Measurements from ENCODE around the gene GFY.

Gene GFY

GRCh38 chr19:49430678-49431329, 5.6 kb downstream of the GFY start:
- Histone ChIP-seq H2BK5ac (ENCODE audit: low read depth, low read length, poor library complexity) (no peak overlapping the region), H3K27ac (ENCODE audit: low read depth, low read length) (no peak overlapping the region), H4K8ac (ENCODE audit: low read depth, low read length) (no peak overlapping the region), H2AFZ (ENCODE audit: insufficient read depth, low read length, poor library complexity) (no peak overlapping the region), H3K79me1 (ENCODE audit: low read length) (no peaks in the 10 kb centered on the region), H3K27me3 (ENCODE audit: insufficient read depth, low read length) (peaks cover 36% of the 10 kb centered on the region), H3K4me2 (ENCODE audit: low read length) (no peak overlapping the region), H3K9ac (ENCODE audit: low read length) (no peak overlapping the region), H3K23ac (ENCODE audit: low read length) (no peak overlapping the region), H3K79me2 (ENCODE audit: control insufficient read depth, insufficient read depth, low read length, poor library complexity) (no peaks in the 10 kb centered on the region), H4K12ac (ENCODE audit: low read depth, low read length) (no peak overlapping the region), H2BK12ac (ENCODE audit: low read length) (no peak overlapping the region), H3K4me3 (ENCODE audit: low read depth, low read length) (peak overlapping the region; percentile 45), H3K14ac (ENCODE audit: low read length) (no peak overlapping the region), H2AK5ac (ENCODE audit: low read length) (no peak overlapping the region), H3K9me3 (ENCODE audit: insufficient read depth, low read depth, low read length) (peaks cover 19% of the 10 kb centered on the region), H4K91ac (ENCODE audit: low read depth, low read length) (no peak overlapping the region), H3K4me1 (ENCODE audit: control insufficient read depth in 1 of 2, insufficient read depth in 2 of 2, low read length in 2 of 2) (peaks cover 0 to 3% of the 10 kb centered on the region in 2 experiments), H3K18ac (ENCODE audit: low read length) (no peak overlapping the region), H3K36me3 (ENCODE audit: control insufficient read depth in 1 of 2, insufficient read depth in 2 of 2, low read length in 2 of 2) (no peaks in the 10 kb centered on the region), H3K4ac (ENCODE audit: low read depth, low read length) (no peak overlapping the region), H2BK120ac (ENCODE audit: insufficient read depth, low read length, poor library complexity) (no peak overlapping the region)
- no CpG with 5 or more reads among the region's 28 CpGs for WGBS (ENCODE audit: extremely low coverage, insufficient coverage, insufficient read length)
- no peak for DNase-seq

DNA sequence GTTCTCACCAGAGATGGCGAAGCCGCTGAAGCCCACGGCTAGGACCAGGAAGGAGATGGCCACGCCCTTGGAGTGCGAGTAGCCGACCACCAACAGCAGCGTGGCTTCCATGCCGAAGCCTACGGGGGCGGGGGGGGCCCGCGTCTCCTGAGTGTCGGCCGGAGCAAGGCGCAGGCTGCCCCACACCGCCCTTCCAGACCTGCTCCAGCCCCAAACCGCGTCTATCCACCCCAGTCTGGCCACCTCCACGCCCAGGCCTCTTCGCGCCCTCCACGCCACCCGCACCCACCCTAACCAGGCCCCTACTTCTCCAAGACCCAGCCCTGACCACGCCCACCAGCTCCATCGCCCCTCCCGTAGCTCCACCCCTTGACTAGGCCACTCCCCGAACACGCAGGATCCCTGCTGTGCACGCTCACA, 6.2 kb downstream of the GFY start:
- H4K8ac ChIP-seq (ENCODE audit: low read depth, low read length): no peak overlapping the region
- no peak overlapping the region for H4K91ac ChIP-seq (ENCODE audit: low read depth, low read length)
- peaks cover 22% of the 10 kb centered on the region for H3K9me3 ChIP-seq (ENCODE audit: insufficient read depth, low read depth, low read length)
- no peaks in the 10 kb centered on the region for H3K36me3 ChIP-seq (ENCODE audit: control insufficient read depth in 1 of 2, insufficient read depth in 2 of 2, low read length in 2 of 2)
- H2BK12ac ChIP-seq (ENCODE audit: low read length): no peak overlapping the region
- no peak overlapping the region for H3K4me2 ChIP-seq (ENCODE audit: low read length)
- H3K4me1 ChIP-seq (ENCODE audit: control insufficient read depth in 1 of 2, insufficient read depth in 2 of 2, low read length in 2 of 2): peaks cover 0 to 4% of the 10 kb centered on the region in 2 experiments
- H3K23ac ChIP-seq (ENCODE audit: low read length): no peak overlapping the region
- H3K4ac ChIP-seq (ENCODE audit: low read depth, low read length): no peak overlapping the region
- H2AK5ac ChIP-seq (ENCODE audit: low read length): no peak overlapping the region
- H3K9ac ChIP-seq (ENCODE audit: low read length): no peak overlapping the region
- H4K12ac ChIP-seq (ENCODE audit: low read depth, low read length): no peak overlapping the region
- H3K79me2 ChIP-seq (ENCODE audit: control insufficient read depth, insufficient read depth, low read length, poor library complexity): no peaks in the 10 kb centered on the region
- no peak overlapping the region for H3K27ac ChIP-seq (ENCODE audit: low read depth, low read length)
- H3K18ac ChIP-seq (ENCODE audit: low read length): no peak overlapping the region
- peaks cover 33% of the 10 kb centered on the region for H3K27me3 ChIP-seq (ENCODE audit: insufficient read depth, low read length)
- H3K79me1 ChIP-seq (ENCODE audit: low read length): no peaks in the 10 kb centered on the region
- H3K14ac ChIP-seq (ENCODE audit: low read length): no peak overlapping the region
- no CpG with 5 or more reads among the region's 29 CpGs for WGBS (ENCODE audit: extremely low coverage, insufficient coverage, insufficient read length)
- peak overlapping the region; percentile 45 for H3K4me3 ChIP-seq (ENCODE audit: low read depth, low read length)
- H2BK5ac ChIP-seq (ENCODE audit: low read depth, low read length, poor library complexity): no peak overlapping the region
- H2BK120ac ChIP-seq (ENCODE audit: insufficient read depth, low read length, poor library complexity): no peak overlapping the region
- no peak for DNase-seq
- no peak overlapping the region for H2AFZ ChIP-seq (ENCODE audit: insufficient read depth, low read length, poor library complexity)

DNA sequence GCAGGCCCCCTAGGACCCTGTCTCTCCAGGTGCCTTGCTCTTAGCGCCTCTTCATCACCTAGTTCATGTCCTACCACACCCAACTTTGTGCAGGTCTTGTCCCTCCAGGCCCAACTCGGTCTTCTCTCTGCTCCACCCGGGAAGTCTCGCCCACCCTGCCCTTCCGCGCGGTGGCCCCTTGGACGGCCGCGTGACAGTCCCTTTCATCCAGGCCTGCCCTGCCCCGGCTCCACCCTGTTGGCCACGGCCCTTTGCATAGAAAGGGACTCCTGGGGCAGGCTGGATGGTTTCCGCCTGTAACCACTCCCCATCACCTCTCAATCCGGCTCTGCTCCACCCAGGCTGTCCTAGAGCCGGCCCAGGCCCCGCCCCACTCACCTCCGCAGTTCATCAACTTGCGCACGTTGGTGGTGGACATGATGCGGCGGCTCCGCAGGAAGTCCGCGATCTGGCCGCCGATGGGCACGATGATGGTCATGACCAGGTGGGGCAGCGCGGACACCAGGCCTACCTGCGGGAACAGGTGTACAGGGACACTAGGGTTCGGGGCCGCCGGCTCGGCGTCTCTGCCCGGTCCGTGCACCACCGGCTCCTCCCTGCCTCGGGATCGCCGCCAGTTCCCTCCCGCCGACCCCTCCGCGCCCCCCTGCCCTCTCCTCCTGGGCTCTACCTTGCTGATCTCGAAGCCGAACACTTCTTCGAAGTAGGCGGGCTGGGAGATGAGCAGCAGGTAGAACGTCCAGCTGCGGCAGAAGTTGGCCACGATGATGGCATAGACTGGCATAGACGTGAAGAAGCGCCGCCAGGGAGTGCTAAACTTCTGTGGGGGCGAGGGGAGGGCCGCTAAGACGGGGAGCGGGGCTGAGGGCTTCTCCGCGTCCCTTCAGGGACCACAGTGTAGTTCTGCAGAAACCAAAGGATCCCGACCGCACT, 7.2 kb downstream of the GFY start:
- Histone ChIP-seq H3K27ac (ENCODE audit: low read depth, low read length) (no peak overlapping the region), H3K4me1 (ENCODE audit: control insufficient read depth in 1 of 2, insufficient read depth in 2 of 2, low read length in 2 of 2) (peaks cover 3 to 6% of the 10 kb centered on the region in 2 experiments), H3K14ac (ENCODE audit: low read length) (no peak overlapping the region), H4K91ac (ENCODE audit: low read depth, low read length) (no peak overlapping the region), H3K23ac (ENCODE audit: low read length) (no peak overlapping the region), H3K79me2 (ENCODE audit: control insufficient read depth, insufficient read depth, low read length, poor library complexity) (no peaks in the 10 kb centered on the region), H3K79me1 (ENCODE audit: low read length) (no peaks in the 10 kb centered on the region), H2AFZ (ENCODE audit: insufficient read depth, low read length, poor library complexity) (no peak overlapping the region), H3K9me3 (ENCODE audit: insufficient read depth, low read depth, low read length) (peaks cover 25% of the 10 kb centered on the region), H3K4me2 (ENCODE audit: low read length) (no peak overlapping the region), H2AK5ac (ENCODE audit: low read length) (no peak overlapping the region), H3K36me3 (ENCODE audit: control insufficient read depth in 1 of 2, insufficient read depth in 2 of 2, low read length in 2 of 2) (no peaks in the 10 kb centered on the region), H2BK12ac (ENCODE audit: low read length) (no peak overlapping the region), H3K9ac (ENCODE audit: low read length) (no peak overlapping the region), H4K12ac (ENCODE audit: low read depth, low read length) (no peak overlapping the region), H3K18ac (ENCODE audit: low read length) (no peak overlapping the region), H3K4ac (ENCODE audit: low read depth, low read length) (no peak overlapping the region), H3K27me3 (ENCODE audit: insufficient read depth, low read length) (peaks cover 31% of the 10 kb centered on the region), H3K4me3 (ENCODE audit: low read depth, low read length) (no peak overlapping the region), H4K8ac (ENCODE audit: low read depth, low read length) (no peak overlapping the region), H2BK120ac (ENCODE audit: insufficient read depth, low read length, poor library complexity) (no peak overlapping the region), H2BK5ac (ENCODE audit: low read depth, low read length, poor library complexity) (no peak overlapping the region)
- no peak for DNase-seq
- no CpG with 5 or more reads among the region's 63 CpGs for WGBS (ENCODE audit: extremely low coverage, insufficient coverage, insufficient read length)

DNA sequence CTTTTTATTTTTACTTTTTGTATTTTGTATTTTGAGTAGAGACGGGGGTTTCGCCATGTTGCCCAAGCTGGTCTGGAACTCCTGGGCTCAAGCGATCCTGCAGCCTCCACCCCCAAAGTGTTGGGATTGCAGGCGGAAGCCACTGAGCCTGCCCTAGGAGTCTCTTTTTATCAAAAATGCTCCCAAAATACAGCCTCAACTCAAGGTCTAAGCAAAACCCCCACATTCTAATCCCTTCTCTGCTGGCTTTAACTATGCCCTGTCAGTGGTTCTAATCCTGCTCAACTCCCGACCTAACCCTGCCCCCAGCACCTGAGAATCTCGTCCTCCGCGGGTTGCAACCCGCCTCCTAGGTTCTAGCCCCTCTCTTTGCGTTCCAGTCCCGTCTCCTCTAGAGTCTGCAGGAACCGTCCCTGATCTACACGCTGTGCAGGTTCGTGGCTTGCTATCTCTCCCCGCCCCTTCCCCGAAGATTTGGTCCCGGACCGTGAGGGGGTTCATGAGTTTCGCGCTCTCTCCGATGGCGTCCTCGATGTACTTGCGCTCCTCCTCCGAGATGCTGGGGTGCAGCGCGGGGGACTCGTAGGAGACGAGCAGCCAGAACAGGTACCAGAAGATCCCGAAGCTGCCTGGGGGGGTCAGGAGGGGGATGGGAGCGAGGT, 8.2 kb downstream of the GFY start:
- H3K9me3 ChIP-seq (ENCODE audit: insufficient read depth, low read depth, low read length): peaks cover 23% of the 10 kb centered on the region
- H3K79me1 ChIP-seq (ENCODE audit: low read length): no peaks in the 10 kb centered on the region
- H3K4me3 ChIP-seq (ENCODE audit: low read depth, low read length): no peak overlapping the region
- peaks cover 3% of the 10 kb centered on the region in 2 experiments for H3K4me1 ChIP-seq (ENCODE audit: control insufficient read depth in 1 of 2, insufficient read depth in 2 of 2, low read length in 2 of 2)
- WGBS (ENCODE audit: extremely low coverage, insufficient coverage, insufficient read length): no CpG with 5 or more reads among the region's 31 CpGs
- H2BK120ac ChIP-seq (ENCODE audit: insufficient read depth, low read length, poor library complexity): no peak overlapping the region
- no peak overlapping the region for H2AK5ac ChIP-seq (ENCODE audit: low read length)
- no peak overlapping the region for H4K91ac ChIP-seq (ENCODE audit: low read depth, low read length)
- no peak overlapping the region for H3K4me2 ChIP-seq (ENCODE audit: low read length)
- H2AFZ ChIP-seq (ENCODE audit: insufficient read depth, low read length, poor library complexity): no peak overlapping the region
- H3K27me3 ChIP-seq (ENCODE audit: insufficient read depth, low read length): peaks cover 31% of the 10 kb centered on the region
- no peak overlapping the region for H3K27ac ChIP-seq (ENCODE audit: low read depth, low read length)
- no peak overlapping the region for H2BK5ac ChIP-seq (ENCODE audit: low read depth, low read length, poor library complexity)
- no peaks in the 10 kb centered on the region for H3K36me3 ChIP-seq (ENCODE audit: control insufficient read depth in 1 of 2, insufficient read depth in 2 of 2, low read length in 2 of 2)
- H4K8ac ChIP-seq (ENCODE audit: low read depth, low read length): no peak overlapping the region
- no peak overlapping the region for H2BK12ac ChIP-seq (ENCODE audit: low read length)
- no peak overlapping the region for H4K12ac ChIP-seq (ENCODE audit: low read depth, low read length)
- no peak overlapping the region for H3K9ac ChIP-seq (ENCODE audit: low read length)
- no peak overlapping the region for H3K18ac ChIP-seq (ENCODE audit: low read length)
- no peak overlapping the region for H3K23ac ChIP-seq (ENCODE audit: low read length)
- DNase-seq: no peak
- no peak overlapping the region for H3K14ac ChIP-seq (ENCODE audit: low read length)
- no peaks in the 10 kb centered on the region for H3K79me2 ChIP-seq (ENCODE audit: control insufficient read depth, insufficient read depth, low read length, poor library complexity)
- H3K4ac ChIP-seq (ENCODE audit: low read depth, low read length): no peak overlapping the region

Measured in trophoblast cell (in vitro differentiated cells and primary cell).